Myometrial cell (primary cell): Measurements from ENCODE around the gene RALB. TPM values are rescaled to one million over a fixed set of nuclear protein-coding genes. Genes with fewer than 3 reads are reported as not detected.

ENCODE experiments used
- total RNA-seq: library from RNA; depleted of rRNA; stranded (reverse); fragments of >200 nt; gene quantifications from 2 replicates; pipeline ENCODE4 v1.2.3, GENCODE V29; 2015

RALB gene
- 81.3 and 86.7 TPM in 2 replicates for total RNA-seq

DNA sequence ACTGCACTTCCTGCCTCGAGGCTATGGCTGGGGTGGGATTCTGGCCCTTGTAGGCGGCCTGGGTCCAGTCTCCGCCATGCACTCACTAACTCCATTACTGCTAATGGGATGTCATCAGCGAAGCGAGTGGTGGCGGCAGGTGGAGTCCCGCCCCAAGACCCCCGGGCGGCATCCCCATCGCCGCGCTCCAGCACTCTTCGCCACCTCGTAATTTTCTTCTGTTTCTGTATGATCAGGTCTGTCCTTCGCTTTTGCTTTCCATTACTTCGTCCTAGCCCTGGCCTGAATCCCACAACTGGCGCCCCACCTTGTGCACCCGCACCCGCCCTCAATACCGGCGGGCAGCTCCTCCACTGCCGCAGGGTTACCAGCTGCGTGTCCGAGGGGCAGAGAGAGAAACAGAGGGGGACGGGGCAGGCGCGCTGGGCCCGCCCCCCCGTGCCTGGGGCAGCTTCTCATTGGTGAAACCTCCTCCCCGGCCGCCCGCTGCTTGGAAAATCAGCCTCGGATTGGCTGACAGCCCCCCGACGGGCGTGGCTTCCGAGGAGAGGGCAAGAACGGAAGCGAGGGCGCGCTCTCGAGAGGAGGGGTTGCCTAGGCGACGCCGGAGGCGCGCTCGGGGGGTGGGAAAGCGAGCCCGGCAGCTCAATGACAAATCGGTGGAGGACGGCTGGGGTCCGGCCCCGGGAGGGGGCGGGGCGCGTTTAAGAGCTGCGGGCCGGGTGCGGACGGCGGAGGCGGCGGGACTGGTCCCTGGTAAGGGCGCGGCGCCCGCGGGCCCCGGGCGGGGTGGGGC, at the start of gene RALB:
Gene RALB, plus strand, starts transcription at position 628 of the 796 bp plus-strand sequence. CDS start 25,813 bp downstream, outside the sequence.

GRCh38 chr2:120223034-120223912, 29.4 kb upstream of the RALB start, which contains the start of gene TMEM185B:
TMEM185B (minus strand) TSS chr2:120223400; CDS start chr2:120222976, 424 bp downstream.

Other genes with a start within 250 kb of the RALB start
- 3.7 and 4.4 TPM in 2 replicates for gene EPB41L5, start 239.8 kb upstream of the RALB start, total RNA-seq
- 21.0 and 29.2 TPM in 2 replicates for gene TMEM185B, start 29.5 kb upstream of the RALB start, total RNA-seq
- gene INHBB, start 93.3 kb downstream of the RALB start, total RNA-seq: not detected in 2 replicates